Body of pancreas (tissue), 4 donors: ENCODE measurements around the gene SLC12A7.

Experiments
- POLR2A ChIP-seq, 3 donors: fragments of 450-650 bp; IDR thresholded peaks; one replicate each; pipeline ENCODE4 v1.6.1; 2016; ENCODE audit warnings: antibody characterized with exemption in 3 of 3, mild to moderate bottlenecking in 2 of 3
- TF ChIP-seq, protein P1 (sequence below), 7 experiments: fragments of 450-650 bp in 4 of 7; fragments of 200-600 bp in 3 of 7; sonication (generic) in 3 of 7; IDR thresholded peaks; one replicate each; pipeline ENCODE4 v1.5.1; 2016 to 2019; ENCODE audit warnings: antibody characterized with exemption in 7 of 7

DNA sequence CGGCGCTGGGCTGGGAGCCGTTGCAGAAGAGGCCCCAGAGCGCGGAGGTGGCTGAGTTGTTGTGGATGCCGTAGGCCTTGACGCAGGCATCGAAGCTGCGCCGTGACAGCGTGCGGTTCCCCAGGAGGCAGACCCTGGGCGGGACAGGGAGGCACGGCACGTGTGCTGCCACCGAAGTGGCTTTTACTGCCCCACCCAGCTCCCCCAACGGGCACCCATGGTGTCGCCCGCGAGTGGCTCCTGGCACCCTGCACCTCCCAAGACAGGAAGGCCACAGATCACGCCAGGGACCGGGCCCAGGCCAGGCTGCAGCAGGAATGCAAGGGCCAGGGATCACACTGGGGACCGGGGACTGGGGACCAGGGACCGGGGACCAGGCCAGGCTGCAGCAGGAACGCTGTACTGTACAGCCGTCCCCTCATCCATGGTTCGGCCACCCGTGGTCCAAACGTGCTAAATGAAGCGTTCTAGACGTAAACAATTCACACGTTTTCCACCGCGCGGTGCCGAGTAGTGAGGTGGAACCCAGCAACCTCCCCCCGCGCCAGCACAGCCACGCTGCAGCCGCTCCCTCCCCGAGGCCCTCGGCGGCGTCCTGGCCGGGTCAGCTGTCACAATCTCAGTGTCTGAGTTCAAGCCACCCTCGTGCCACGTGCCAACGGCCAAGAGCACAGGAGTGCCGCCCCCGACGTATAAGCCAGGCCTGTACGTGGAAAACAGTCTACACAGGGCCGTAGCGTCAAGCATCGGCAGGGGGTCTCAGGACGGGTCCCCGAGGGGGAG is 27.8 kb downstream of the SLC12A7 start:
- TF ChIP-seq, protein P1, sequence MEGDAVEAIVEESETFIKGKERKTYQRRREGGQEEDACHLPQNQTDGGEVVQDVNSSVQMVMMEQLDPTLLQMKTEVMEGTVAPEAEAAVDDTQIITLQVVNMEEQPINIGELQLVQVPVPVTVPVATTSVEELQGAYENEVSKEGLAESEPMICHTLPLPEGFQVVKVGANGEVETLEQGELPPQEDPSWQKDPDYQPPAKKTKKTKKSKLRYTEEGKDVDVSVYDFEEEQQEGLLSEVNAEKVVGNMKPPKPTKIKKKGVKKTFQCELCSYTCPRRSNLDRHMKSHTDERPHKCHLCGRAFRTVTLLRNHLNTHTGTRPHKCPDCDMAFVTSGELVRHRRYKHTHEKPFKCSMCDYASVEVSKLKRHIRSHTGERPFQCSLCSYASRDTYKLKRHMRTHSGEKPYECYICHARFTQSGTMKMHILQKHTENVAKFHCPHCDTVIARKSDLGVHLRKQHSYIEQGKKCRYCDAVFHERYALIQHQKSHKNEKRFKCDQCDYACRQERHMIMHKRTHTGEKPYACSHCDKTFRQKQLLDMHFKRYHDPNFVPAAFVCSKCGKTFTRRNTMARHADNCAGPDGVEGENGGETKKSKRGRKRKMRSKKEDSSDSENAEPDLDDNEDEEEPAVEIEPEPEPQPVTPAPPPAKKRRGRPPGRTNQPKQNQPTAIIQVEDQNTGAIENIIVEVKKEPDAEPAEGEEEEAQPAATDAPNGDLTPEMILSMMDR (IDR thresholded peaks at IDR 0.05) = no peak
- no peak for TF ChIP-seq POLR2A (IDR thresholded peaks at IDR 0.05)
